Colonic mucosa (tissue), 4 donors: Measurements from ENCODE around the gene KIF2C. TPM values are rescaled to one million over a fixed set of nuclear protein-coding genes. Genes with fewer than 3 reads are reported as not detected.
"Not testable (repeated sequence)": the region's sequence is repeated elsewhere in the genome, so short reads cannot be mapped to it uniquely, and the experiment has no call there.

Experiments
- DNase-seq: peaks from one replicate; pipeline ENCODE4 v3.0.0-alpha.2; 2020
- H3K27ac ChIP-seq: fragments of 200-600 bp; one replicate; pipeline ENCODE4 v1.8.0; 2021
- H3K27me3 ChIP-seq: fragments of 200-600 bp; one replicate; pipeline ENCODE4 v1.8.0; 2021
- H3K36me3 ChIP-seq: fragments of 200-600 bp; one replicate; pipeline ENCODE4 v1.8.0; 2021
- H3K4me1 ChIP-seq: fragments of 200-600 bp; one replicate; pipeline ENCODE4 v1.8.0; 2021; ENCODE audit warnings: mild to moderate bottlenecking
- H3K4me3 ChIP-seq: fragments of 200-600 bp; one replicate; pipeline ENCODE4 v1.8.0; 2021
- H3K9ac ChIP-seq, 2 donors: one replicate each; pipeline ENCODE4 v1.7.0; 2013; ENCODE audit warnings: control low read depth in 2 of 2, low read depth in 2 of 2, low read length in 2 of 2
- H3K9me3 ChIP-seq: fragments of 200-600 bp; one replicate; pipeline ENCODE4 v1.8.0; 2021
- intact Hi-C: fragments of 100-400 bp; cut with DNase I; formaldehyde crosslinking; loops from one replicate; pipeline ENCODE4 v1.14.1; 2022
- total RNA-seq, 2 donors: library from RNA; stranded (reverse); fragmentation: NEBNext Ultra II Directional in 1 of 2; extraction: Animal tissue kit (Norgen Biotek cat#: 25700) in 1 of 2; gene quantifications; one replicate each; pipeline ENCODE4 v1.2.1, GENCODE V29; 2021
- TF ChIP-seq, protein P1 (sequence below): fragments of 200-600 bp; IDR thresholded peaks from one replicate; pipeline ENCODE4 v1.8.0; 2022; ENCODE audit warnings: antibody characterized with exemption, mild to moderate bottlenecking
- donor health status: healthy.
- donor health status: DM: no; HTN: no; CAD: no.
- donor health status: DM: no; HTN: no; CAD: no.

Gene KIF2C
- total RNA-seq, 2 donors from 2014 or later = 13.6 to 33.2 TPM

DNA sequence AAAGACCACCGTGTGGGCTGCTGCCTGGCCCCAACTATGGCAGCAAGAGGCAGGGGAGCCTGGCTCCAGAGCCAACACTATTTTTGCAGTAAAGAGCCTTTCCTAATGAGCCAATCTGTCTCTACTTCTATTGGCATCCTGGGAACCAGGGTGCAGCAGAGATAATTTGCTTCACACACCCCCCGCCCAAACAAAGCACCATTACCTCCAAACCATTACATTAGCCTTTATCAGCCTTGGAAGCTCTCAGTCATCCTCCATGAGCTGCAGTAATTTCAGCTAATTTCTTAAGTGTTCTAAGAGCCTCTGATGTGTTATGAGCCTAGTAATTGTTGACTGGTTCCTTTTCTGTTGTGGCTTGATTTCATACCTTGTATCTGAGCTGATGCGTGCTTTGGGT lies 43.5 kb upstream of the KIF2C start:
- intact Hi-C loops = no loop called here
- H3K27me3 ChIP-seq = no peaks in the 10 kb centered on the region
- TF ChIP-seq, protein P1, sequence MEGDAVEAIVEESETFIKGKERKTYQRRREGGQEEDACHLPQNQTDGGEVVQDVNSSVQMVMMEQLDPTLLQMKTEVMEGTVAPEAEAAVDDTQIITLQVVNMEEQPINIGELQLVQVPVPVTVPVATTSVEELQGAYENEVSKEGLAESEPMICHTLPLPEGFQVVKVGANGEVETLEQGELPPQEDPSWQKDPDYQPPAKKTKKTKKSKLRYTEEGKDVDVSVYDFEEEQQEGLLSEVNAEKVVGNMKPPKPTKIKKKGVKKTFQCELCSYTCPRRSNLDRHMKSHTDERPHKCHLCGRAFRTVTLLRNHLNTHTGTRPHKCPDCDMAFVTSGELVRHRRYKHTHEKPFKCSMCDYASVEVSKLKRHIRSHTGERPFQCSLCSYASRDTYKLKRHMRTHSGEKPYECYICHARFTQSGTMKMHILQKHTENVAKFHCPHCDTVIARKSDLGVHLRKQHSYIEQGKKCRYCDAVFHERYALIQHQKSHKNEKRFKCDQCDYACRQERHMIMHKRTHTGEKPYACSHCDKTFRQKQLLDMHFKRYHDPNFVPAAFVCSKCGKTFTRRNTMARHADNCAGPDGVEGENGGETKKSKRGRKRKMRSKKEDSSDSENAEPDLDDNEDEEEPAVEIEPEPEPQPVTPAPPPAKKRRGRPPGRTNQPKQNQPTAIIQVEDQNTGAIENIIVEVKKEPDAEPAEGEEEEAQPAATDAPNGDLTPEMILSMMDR = no peak

DNA sequence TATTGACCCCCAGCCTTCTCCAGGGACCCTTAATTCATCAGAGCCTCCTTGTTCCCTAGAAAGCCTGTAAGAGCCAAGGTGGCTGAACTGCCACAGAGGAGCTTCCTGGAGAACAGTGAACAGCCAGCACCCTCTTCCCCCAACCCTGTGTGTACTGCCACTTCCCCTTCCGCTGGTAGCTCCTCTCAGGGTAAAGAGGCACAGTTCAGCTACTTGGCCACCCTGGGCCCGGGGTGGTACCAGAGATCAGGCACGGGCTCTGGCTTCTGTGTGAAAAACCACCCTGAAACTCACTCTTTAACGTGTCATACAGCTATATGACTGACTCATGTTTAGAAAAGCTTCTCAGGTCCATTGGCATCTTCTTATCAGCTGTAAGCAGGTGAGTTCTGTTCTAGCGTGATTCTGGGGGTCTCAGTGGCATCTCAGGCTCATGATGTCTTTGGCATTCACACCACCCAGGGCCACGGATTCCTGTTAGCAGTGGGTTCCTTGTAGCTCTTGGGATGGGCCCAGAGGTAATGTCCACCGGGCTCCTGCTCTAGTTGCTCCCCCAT lies 42.8 kb upstream of the KIF2C start:
- intact Hi-C loops = no loop called here
- DNase-seq = no peak
- no peak overlapping the region for H3K4me3 ChIP-seq
- TF ChIP-seq, protein P1 = no peak
- H3K36me3 ChIP-seq = no peaks in the 10 kb centered on the region
- no peak overlapping the region for H3K27ac ChIP-seq
- no peak overlapping the region for H3K9ac ChIP-seq
- no peaks in the 10 kb centered on the region for H3K9me3 ChIP-seq
- H3K27me3 ChIP-seq = no peaks in the 10 kb centered on the region
- H3K4me1 ChIP-seq = no peaks in the 10 kb centered on the region

More for the DNA sequence above, 43.5 kb upstream of the KIF2C start:
- Histone ChIP-seq H3K9ac (no peak overlapping the region), H3K27ac (no peak overlapping the region), H3K36me3 (no peaks in the 10 kb centered on the region), H3K4me1 (no peaks in the 10 kb centered on the region), H3K9me3 (no peaks in the 10 kb centered on the region), H3K4me3 (no peak overlapping the region)
- DNase-seq = no peak

DNA sequence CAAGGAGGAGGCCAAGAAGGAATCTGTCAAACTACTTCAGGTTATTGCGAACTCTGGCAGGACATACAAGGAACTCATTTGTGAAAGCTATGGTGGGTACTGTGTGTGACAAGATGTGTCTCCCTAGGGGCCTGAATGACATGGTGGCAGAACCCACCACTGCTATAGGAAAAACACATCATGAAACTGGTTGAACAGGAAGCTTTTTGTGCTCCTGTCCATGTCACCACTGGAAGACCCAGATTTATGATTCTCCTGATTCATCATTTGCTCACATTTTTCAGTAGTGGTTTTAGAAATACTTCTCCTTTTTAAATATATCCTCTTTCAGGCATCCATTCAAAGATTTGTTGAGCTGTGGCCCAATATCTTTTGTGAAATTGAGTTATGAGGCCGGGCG lies 41.5 kb upstream of the KIF2C start:
- DNase-seq = no peak
- Histone ChIP-seq H3K27me3 (no peaks in the 10 kb centered on the region), H3K27ac (no peak overlapping the region), H3K36me3 (no peaks in the 10 kb centered on the region), H3K9ac (no peak overlapping the region), H3K4me1 (no peaks in the 10 kb centered on the region), H3K4me3 (no peak overlapping the region), H3K9me3 (no peaks in the 10 kb centered on the region)
- TF ChIP-seq, protein P1 = no peak
- intact Hi-C loops = no loop called here

DNA sequence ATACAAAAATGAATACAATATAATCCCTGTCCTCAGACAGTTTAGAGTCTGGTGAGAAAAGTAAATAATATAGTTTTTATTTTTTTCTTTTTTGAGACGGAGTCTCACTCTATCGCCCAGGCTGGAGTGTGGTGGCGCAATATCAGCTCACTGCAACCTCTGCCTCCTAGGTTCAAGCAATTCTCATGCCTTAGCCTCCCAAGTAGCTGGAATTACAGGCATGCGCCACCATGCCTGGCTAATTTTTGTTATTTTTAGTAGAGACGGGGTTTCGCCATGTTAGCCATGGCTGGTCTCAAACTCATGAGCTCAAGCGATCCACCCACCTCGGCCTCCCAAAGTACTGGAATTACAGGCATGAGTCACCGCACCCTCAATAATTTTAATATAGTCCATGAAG lies 40.3 kb upstream of the KIF2C start:
- H3K4me1 ChIP-seq, H3K4me3 ChIP-seq, H3K9ac ChIP-seq, DNase-seq, H3K36me3 ChIP-seq, H3K27me3 ChIP-seq, H3K27ac ChIP-seq, intact Hi-C loops, H3K9me3 ChIP-seq: not testable (repeated sequence)

DNA sequence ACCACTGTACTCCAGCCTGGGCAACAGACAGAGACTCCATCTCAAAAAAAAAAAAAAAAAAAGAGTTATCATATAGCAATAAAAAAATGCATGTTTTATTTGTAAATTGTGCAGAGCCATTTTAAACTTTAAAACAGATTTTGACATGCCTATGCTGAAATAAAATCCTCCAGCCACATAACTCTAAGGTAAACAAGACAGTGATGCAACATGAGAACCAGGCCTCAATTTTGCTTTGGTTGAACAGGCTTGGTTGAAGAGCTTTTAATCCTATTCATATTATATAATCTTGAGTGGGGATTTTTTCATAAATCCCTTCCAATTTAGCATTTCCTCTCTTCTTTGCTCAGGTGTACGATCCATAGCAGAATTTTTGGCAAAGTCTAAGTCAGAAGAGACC lies 39.1 kb upstream of the KIF2C start:
- no peak for DNase-seq
- Histone ChIP-seq H3K4me1 (no peaks in the 10 kb centered on the region), H3K4me3 (no peak overlapping the region), H3K9me3 (no peaks in the 10 kb centered on the region), H3K27me3 (no peaks in the 10 kb centered on the region), H3K9ac (no peak overlapping the region), H3K27ac (no peak overlapping the region), H3K36me3 (no peaks in the 10 kb centered on the region)
- intact Hi-C loops = no loop called here
- TF ChIP-seq, protein P1 = no peak

DNA sequence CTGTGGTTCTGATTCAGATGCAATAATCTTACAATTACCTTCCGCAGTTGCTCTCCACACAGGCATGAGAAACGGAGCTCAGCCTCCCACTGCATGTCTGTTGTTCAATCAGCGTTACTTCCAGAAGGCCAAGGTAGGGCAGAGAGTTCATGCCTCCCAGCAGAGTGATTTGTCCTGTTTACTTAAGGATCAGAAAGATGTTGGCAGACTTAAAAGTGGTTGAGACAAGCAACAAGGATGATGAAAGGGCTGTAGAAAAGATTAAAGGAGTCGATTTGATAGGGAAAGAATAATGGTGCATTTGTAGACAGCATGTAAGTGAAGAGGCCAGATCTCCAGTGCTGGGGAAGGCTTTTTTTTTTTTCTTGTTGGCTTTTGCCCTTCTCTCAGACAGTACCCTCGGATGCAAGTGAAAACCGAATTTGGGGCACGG lies 38.5 kb upstream of the KIF2C start:
- TF ChIP-seq, protein P1 = no peak
- intact Hi-C loops = no loop called here
- H3K36me3 ChIP-seq = no peaks in the 10 kb centered on the region
- H3K4me1 ChIP-seq = no peaks in the 10 kb centered on the region
- no peaks in the 10 kb centered on the region for H3K27me3 ChIP-seq
- H3K4me3 ChIP-seq = no peak overlapping the region
- no peak overlapping the region for H3K9ac ChIP-seq
- no peak for DNase-seq
- no peak overlapping the region for H3K27ac ChIP-seq
- no peaks in the 10 kb centered on the region for H3K9me3 ChIP-seq
